Activated CD8-positive, alpha-beta memory T cell treated with anti-CD3 and anti-CD28 coated beads, Interleukin-2, amount 50 U/mL, for 24 hours (primary cell): ENCODE results near the gene UBAC2.
"Not testable (repeated sequence)": the region's sequence is repeated elsewhere in the genome, so short reads cannot be mapped to it uniquely, and the experiment has no call there.

Experiments used
- DNase-seq: peaks from one replicate; pipeline ENCODE4 v3.0.0-alpha.2; 2020; ENCODE audit errors: extremely low read depth

Gene UBAC2

DNA sequence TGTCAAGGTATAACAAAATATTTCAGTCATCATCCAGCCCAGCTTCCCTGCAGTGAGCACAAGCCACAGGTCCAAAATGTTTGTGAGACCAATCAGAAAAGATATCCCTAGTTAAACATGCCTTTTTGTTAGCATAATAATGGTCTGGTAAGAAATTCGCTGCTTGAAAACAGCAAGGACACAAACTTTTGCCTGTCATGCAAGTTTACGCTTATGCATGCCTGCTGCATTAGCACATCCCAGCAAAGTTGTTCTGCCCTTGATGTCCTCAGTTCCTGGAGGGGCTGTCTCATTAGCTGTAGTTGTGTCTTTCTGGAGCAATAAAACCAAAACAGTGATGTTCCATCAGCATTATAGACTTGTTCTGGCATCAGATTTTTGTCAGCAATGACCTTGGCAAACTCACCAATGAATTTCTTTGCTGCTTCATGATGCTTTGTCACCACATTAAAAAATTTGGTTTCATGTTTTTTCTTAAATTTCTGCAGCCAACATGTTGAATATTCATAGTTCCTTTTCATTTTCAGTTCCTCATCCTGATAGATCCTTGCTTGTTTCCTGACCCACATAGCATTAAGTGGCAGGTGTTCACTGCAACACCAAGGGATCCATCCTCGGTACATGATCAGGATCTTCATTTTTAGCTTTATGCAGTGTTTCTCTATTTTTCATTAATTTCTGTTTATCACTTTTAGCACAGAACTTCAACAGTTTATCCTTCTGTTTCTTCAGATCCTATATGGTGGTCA, 178.5 kb downstream of the UBAC2 start:
- DNase-seq, result no peak

DNA sequence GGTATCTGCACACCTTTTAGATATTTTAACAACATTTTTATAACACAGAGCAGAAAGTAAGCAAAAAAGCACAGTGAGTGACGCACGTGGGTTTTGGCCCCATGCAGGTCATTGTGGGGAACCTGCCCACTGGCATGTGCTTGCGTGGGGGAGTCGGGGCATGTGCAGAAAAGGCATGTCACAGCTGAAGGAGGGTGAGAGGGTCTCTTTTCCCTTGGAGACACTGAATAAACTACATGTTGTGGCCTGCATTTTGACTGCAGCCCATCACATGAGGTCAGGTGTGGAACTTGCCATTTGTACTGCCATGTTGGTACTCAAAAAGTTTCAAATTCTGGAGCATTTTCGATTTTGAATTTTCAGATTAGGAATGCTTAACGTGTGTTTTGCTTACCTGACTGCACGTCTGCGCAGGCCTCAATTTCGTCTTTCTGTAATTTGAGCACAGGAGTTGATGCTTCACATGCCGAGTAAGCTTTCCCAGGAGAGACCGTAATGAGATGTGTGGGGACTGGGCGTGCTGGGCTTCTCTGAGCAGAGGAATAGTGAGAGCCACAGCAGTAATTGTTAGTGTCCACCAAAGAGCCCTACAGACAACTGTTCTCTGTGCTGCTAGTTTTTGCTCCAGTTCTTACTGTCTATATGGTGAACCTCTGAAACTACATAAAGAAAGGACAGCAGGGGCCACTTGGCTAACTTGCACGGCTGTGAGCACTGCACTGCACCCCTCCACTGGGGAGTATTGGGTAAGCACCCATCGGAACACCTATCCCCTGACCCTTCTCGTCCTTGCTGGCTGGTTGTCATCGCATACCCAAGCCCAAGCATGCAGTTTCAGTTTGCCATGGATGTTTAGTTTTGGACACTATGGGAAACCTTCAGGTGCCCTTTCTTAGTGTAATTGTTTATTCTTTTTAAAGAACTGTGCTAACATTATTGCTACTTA, 179.5 kb downstream of the UBAC2 start:
- DNase-seq, result no peak

DNA sequence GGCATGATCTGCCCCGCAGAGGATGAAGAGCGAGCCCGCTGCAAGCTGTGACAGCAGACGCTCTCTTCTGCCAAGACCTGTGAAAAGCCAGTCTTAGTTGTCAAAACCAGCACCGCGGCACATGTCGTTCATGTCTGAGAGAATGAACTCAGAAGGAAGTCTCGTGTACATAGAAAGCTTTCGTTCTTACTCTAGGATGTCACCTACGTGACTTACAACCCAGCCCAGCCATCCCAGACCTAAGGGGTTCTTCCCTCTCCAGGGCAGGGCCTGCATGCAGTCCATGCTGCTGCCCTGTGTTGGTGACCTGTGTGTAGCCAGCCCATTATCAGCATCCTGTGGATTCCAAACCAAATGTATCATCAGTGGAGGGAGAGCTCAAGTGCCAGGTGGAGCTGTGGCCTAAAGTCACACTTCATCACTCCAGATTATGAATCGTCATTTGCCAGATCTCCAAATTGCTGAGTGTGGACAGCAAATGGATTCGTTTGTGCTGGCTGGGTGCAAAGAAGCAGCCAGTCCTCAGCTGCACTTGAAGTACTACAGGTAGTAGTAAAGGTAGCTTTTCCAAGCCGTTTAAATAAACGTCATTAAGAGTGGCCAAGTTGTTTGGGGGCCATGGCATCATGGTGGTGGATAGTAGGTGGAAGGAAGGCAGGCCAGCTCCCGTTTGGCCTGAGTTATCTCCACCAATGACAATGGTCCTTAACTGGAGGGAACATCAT, 180.4 kb downstream of the UBAC2 start:
- DNase-seq, result peak; percentile 45

DNA sequence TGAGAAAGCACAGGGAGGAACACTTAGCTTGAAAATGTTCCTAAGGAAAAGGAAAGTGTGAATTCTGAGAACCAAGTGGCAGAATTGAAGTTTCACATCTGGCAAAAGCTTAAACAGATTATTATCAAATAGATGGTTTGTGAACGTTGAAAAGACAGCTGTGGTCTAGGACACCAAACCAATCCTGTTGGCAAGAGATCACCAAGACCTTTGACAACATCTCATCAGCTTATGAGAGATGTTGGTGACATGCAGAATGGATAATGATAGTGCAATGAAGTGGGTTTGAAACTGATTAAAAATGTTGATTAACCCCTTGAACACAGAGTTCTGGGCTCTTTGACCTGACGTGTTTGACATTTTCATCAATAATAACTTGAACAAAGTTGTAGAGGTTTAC, 181.1 kb downstream of the UBAC2 start:
- DNase-seq, result no peak

- no peak for DNase-seq
These were observed 181.9 kb downstream of the UBAC2 start for GRCh38 chr13:99382428-99383133.

- no peak for DNase-seq
These were observed 182.9 kb downstream of the UBAC2 start for GRCh38 chr13:99383511-99383921.

GRCh38 chr13:99383946-99384345, 183.3 kb downstream of the UBAC2 start:
- no peak for DNase-seq

GRCh38 chr13:99384468-99384867, 183.8 kb downstream of the UBAC2 start:
- DNase-seq, result no peak

GRCh38 chr13:99385161-99385560, 184.5 kb downstream of the UBAC2 start:
- no peak for DNase-seq

- no peak for DNase-seq
These were observed 185.3 kb downstream of the UBAC2 start for GRCh38 chr13:99385940-99386339.

- DNase-seq, result no peak
These were observed 185.8 kb downstream of the UBAC2 start for GRCh38 chr13:99386495-99386894.

DNA sequence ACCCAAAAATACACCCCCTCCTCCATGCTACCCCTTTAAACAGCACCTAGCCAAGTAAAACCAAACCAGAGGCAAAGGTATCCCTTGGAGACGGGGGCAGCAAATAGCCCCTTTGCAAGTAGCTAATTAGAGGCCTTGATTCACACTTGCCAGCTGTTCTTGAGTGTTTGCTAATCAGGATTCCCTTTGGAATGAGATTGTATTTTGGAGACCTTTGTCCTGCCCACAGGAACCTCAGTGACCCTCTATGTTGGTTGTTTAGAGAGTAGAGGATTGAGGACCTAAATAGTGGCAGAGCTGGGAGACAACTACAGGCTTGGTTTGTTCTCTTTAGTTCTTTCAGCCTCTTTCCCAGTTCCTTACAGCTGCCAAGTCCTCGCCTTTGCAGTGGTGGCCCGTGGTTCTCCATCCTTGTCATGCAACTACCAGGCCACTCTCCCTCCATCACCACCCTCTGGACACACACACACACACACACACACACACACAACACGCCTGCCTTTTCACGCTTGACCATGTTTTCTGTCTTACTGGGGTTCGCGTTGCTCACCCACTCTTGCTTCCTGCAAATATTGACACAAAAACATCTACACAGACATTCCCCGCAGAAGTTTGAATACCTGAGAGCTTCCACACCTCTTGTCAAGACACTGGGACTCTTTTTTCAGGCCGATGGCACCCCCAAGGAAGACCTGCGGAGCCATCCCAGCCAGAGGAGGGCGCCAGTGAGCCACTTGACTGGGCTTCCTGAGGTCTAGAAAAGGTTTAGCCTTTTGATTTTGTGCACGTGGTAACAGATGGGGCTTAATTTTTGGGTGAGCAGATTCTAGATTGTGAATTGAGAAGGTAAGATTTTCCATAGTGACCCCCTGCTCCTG, 186.5 kb downstream of the UBAC2 start:
- peak; percentile 78 for DNase-seq

- DNase-seq, result no peak
These were observed 187.8 kb downstream of the UBAC2 start for GRCh38 chr13:99388334-99388923.

DNA sequence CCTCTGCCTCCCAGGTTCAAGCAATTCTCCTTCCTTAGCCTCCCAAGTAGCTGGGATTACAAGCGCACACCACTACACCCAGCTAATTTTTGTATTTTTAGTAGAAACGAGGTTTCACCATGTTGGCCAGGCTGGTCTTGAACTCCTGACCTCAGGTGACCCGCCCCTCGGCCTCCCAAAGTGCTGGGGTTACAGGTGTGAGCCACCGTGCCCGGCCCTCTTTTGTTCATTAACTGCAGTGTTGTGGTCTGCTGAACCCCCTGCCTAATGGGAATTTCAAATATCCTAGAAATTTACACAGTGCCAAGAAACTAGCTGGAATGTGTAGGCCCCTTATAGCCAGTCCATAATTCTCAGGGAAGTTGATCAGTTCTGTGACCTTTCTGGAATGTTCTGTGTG, 188.4 kb downstream of the UBAC2 start:
- not testable (repeated sequence) for DNase-seq

GRCh38 chr13:99389520-99390304, 189.1 kb downstream of the UBAC2 start:
- DNase-seq, result no peak

DNA sequence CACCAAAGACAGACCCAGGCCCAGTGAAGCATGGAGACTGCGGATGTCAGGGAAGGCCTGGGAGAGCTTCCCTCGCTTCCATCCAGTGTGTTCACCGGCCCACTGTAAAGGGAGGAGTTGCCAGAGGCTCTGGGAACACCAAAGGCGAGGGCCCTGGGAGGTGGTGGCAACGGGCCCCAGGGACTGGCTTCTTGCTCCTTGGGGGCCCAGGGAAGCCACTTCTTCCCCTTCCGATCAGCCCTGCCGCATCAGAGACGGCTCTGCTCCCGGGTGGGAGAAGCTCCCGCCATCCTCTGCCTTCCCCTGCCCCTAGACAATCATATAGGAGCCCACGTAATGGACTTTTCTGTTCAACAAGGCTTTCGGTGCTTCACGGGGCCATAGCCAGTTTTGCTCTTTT, 189.9 kb downstream of the UBAC2 start:
- no peak for DNase-seq

- DNase-seq, result no peak
These were observed 191.3 kb downstream of the UBAC2 start for GRCh38 chr13:99391781-99392469.

DNA sequence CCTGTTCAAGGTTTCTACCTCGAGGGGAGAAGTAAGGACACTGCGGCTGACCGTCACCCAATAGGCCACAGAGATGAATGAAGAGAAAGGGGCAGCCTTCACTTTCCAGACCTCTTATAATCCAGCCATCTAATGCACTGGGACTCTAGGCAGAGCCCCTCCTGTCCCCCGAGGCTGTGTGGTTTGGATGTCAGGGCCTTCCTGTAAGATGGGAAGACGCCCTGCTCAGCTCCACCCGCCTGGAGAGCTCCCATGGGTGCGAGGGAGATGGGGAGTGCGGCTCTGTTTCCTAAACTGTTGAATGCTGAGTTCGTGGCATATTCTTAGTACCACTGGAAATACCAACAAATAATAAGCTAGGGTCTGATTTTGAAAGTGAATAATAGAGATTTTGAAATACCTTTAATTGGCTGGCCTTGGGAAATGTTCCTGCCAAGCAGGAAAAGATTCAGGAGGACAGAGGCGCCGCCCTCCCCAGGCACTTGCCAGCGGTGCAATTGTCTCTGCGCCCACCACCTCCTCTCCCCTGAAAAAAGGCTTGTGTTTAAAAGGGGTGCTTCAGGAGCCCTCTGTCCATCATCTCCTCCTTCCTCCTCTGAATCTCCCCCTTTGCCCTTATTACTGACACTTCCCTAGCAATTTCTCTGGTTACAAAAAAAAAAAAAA, 191.9 kb downstream of the UBAC2 start:
- no peak for DNase-seq
